ENCODE measurements around the gene STK32C. TPM values are rescaled to one million over a fixed set of nuclear protein-coding genes. Genes with fewer than 3 reads are reported as not detected.

The STK32C gene
- total RNA-seq, 1 donor from 2014 or later: 13.8 TPM

- peak; percentile 76 for ATAC-seq (ENCODE audit: low read depth)
- Mint-ChIP-seq H3K4me3 (peak overlapping the region; percentile 38), H3K27me3 (no peaks in the 10 kb centered on the region), H3K4me1 (no peaks in the 10 kb centered on the region), H3K27ac (no peak overlapping the region), H3K36me3 (ENCODE audit: low read depth) (no peaks in the 10 kb centered on the region), H3K9me3 (no peaks in the 10 kb centered on the region)
- ChIA-PET CTCF (no interaction called here), POLR2A (no interaction called here)
- peak; percentile 39 for DNase-seq
- TF ChIP-seq CTCF (IDR thresholded peaks at IDR 0.05): no peak
- intact Hi-C loops (cut with micrococcal nuclease): no loop called here
Observed at GRCh38 chr10:132248455-132249225, 59.1 kb downstream of the STK32C start.

- Mint-ChIP-seq H3K36me3 (ENCODE audit: low read depth) (no peaks in the 10 kb centered on the region), H3K27ac (no peak overlapping the region), H3K4me1 (no peaks in the 10 kb centered on the region), H3K4me3 (no peak overlapping the region), H3K9me3 (no peaks in the 10 kb centered on the region), H3K27me3 (no peaks in the 10 kb centered on the region)
- ATAC-seq (ENCODE audit: low read depth) (no peak), DNase-seq (no peak)
- CTCF ChIA-PET: no interaction called here
- POLR2A ChIA-PET: no interaction called here
- TF ChIP-seq CTCF (IDR thresholded peaks at IDR 0.05): no peak
- intact Hi-C loops (cut with micrococcal nuclease): no loop called here
Observed at GRCh38 chr10:132247943-132248342, 59.8 kb downstream of the STK32C start.

GRCh38 chr10:132246296-132246695, 61.5 kb downstream of the STK32C start:
- Mint-ChIP-seq H3K36me3 (ENCODE audit: low read depth) (no peaks in the 10 kb centered on the region), H3K4me1 (no peaks in the 10 kb centered on the region), H3K27me3 (no peaks in the 10 kb centered on the region), H3K27ac (no peak overlapping the region), H3K9me3 (no peaks in the 10 kb centered on the region), H3K4me3 (no peak overlapping the region)
- TF ChIP-seq CTCF (IDR thresholded peaks at IDR 0.05): no peak
- ATAC-seq (ENCODE audit: low read depth): no peak
- DNase-seq: no peak
- ChIA-PET CTCF (no interaction called here), POLR2A (no interaction called here)
- intact Hi-C loops (cut with micrococcal nuclease): no loop called here

GRCh38 chr10:132245056-132245455, 62.7 kb downstream of the STK32C start:
- Mint-ChIP-seq H3K27ac (no peak overlapping the region), H3K27me3 (no peaks in the 10 kb centered on the region), H3K9me3 (no peaks in the 10 kb centered on the region), H3K4me1 (no peaks in the 10 kb centered on the region), H3K4me3 (no peak overlapping the region), H3K36me3 (ENCODE audit: low read depth) (no peaks in the 10 kb centered on the region)
- ATAC-seq (ENCODE audit: low read depth) (no peak), DNase-seq (no peak)
- POLR2A ChIA-PET: no interaction called here
- CTCF ChIA-PET: no interaction called here
- TF ChIP-seq CTCF (IDR thresholded peaks at IDR 0.05): no peak
- intact Hi-C loops (cut with micrococcal nuclease): no loop called here

GRCh38 chr10:132243626-132244025, 64.1 kb downstream of the STK32C start:
- ATAC-seq (ENCODE audit: low read depth): no peak
- no peak for DNase-seq
- Mint-ChIP-seq H3K36me3 (ENCODE audit: low read depth) (no peaks in the 10 kb centered on the region), H3K27me3 (no peaks in the 10 kb centered on the region), H3K4me3 (no peak overlapping the region), H3K9me3 (no peaks in the 10 kb centered on the region), H3K4me1 (no peaks in the 10 kb centered on the region), H3K27ac (no peak overlapping the region)
- ChIA-PET POLR2A (no interaction called here), CTCF (no interaction called here)
- no peak for TF ChIP-seq CTCF (IDR thresholded peaks at IDR 0.05)
- intact Hi-C loops (cut with micrococcal nuclease): no loop called here
